ENCODE measurements around the gene LRRFIP1.

- TF ChIP-seq CTCF (IDR thresholded peaks at IDR 0.05) (no peak), POLR2AphosphoS5 (IDR thresholded peaks at IDR 0.05) (no peak)
Observed at GRCh38 chr2:237763812-237764211, 136.4 kb downstream of the LRRFIP1 start.

Measured in esophagus muscularis mucosa (tissue), 3 donors.